GM18858 (cell line): Measurements from ENCODE around the gene RANBP3.
"Not testable (repeated sequence)": the region's sequence is repeated elsewhere in the genome, so short reads cannot be mapped to it uniquely, and the experiment has no call there.

ENCODE experiments used
- ATAC-seq: cut with Tn5 transposase; IDR thresholded peaks from one replicate; pipeline ENCODE4 v1.9.1; 2021; ENCODE audit not compliant: unreplicated experiment

Gene RANBP3, protein sequence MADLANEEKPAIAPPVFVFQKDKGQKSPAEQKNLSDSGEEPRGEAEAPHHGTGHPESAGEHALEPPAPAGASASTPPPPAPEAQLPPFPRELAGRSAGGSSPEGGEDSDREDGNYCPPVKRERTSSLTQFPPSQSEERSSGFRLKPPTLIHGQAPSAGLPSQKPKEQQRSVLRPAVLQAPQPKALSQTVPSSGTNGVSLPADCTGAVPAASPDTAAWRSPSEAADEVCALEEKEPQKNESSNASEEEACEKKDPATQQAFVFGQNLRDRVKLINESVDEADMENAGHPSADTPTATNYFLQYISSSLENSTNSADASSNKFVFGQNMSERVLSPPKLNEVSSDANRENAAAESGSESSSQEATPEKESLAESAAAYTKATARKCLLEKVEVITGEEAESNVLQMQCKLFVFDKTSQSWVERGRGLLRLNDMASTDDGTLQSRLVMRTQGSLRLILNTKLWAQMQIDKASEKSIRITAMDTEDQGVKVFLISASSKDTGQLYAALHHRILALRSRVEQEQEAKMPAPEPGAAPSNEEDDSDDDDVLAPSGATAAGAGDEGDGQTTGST

GRCh38 chr19:5977785-5978605 lies at the start of gene RANBP3:
TSS of gene RANBP3 (minus strand) at chr19:5978140. CDS start at chr19:5978082, 58 bp downstream.
- peak; percentile 70 for ATAC-seq

DNA sequence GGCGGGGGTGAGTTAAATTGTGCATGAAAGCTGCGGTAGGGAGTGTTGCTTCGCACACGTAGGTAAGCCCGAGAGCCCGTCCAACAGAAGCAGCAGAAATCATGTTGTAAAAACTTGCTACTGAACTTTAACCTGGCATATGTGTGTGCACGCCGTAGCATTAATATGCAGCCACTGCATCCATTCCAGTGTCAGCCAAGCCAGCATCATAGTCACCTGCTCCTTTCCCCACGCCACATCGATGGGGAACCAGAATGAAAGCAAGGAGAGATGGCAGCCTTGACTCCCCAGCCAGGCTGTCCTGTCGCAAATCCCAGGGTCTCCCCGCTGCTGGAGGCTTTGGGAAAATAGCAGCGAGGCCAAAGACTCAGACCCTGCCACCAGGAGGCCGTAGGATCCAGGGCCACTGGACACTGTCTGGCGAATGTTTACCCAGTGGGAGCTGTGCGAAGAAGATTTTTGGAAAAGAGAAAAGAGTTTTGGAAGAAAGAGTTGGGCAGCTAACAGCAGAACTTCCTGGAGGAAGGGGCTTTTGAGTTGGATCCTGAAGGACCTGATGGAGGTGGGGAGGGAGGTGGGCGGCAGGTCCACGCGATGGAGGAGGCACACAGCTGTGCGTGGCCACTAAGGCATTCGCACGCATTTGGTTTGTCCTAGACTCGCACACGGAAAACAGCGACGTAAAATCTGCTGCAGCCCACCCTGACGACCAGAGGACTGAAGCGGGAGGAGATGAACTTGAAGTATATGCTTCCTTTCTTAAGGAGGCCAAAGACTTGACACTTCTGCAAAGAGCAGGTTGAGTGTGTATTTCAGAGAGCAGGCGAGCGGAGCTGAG lies 48.7 kb upstream of the RANBP3 start:
- no peak for ATAC-seq

DNA sequence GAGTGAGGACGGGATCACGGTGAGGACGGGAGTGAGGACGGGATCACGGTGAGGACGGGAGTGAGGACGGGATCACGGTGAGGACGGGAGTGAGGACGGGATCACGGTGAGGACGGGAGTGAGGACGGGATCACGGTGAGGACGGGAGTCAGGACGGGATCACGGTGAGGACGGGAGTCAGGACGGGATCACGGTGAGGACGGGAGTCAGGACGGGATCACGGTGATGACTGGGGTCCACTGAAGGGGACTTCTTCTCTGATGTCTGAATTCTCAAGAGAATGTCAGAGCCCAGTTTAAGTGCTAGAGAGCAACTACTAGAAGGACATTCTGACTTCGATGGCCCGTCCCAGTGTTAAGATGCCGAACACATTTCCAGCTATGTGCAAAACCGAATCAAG lies 46.8 kb upstream of the RANBP3 start:
- ATAC-seq: not testable (repeated sequence)

GRCh38 chr19:6023936-6024335 lies 46.0 kb upstream of the RANBP3 start:
- ATAC-seq: no peak

GRCh38 chr19:6023085-6023682 lies 45.2 kb upstream of the RANBP3 start:
- ATAC-seq: no peak

- ATAC-seq: no peak
These were observed 44.7 kb upstream of the RANBP3 start for GRCh38 chr19:6022570-6023064.

GRCh38 chr19:6021878-6022569 lies 44.1 kb upstream of the RANBP3 start:
- no peak for ATAC-seq

DNA sequence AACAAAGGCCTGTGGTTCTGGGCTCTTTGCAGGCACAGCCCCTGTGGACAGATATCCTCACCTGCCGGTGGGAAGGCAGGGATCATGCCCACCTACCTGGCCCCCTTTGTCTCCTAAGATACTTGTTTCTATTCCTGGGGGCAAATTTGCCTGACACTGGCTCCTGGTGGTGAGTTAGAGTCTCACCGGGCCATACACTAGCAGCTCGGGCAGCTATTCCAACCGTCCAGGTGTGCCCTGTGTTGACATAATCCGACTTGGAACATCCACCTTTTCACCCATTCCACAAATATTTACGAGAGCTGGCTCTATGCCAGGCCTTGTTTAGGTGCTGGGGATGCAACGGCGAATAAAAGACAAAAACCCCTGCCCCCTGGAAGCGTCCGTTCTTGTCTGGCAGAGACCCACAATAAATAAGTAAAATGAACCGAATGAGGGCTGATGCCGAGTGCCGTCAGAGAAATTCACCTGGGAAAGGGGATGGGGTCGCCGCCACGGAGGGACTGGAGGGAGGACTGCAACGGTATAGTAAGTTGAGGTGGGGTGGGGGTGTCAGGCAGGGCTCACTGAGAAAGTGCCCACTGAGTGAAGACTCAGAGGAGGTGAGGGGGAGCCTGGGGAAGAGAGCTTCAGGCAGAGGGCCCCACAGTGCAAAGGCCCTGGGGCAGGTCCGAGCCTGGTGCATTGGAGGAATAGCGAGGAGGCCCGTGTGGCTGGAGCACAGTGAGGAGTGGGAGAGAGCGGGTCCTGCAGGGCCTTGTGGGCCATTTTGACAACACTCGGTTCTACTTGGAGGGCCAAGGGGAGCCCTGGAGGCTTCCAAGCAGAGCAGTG lies 43.2 kb upstream of the RANBP3 start:
- ATAC-seq: no peak

DNA sequence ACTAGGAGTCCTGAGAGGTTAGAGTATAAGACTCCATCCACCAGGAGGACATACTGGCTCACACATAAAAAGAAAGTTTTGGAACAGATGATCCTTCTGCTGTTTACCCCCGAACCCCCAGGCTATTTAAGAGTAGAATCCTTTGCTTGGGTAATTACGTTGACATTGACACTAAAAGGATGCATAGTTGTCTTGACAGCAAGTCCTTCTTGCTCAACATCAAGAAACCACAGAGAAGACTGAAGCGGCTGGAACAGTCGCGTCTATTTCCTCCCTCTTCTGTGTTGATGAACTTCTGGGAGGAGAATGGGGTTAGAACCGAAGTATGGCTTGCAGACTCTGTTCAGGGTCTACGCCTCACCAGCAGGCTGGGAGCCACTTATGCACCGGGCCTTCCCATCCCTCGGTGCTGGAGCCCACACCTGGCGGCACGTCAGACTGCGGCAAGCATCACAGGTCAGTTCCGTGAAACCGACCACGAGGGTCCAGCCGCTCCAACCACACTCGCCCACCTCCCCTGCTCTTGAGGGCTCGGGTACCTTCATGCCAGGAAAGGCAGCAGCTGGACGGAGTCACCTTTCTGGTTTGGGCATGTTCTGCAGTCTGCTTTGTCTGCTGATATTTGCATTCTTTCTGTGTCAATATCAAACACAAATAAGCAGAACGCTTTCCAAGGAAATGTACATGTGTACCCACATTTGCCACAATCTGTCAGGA lies 42.4 kb upstream of the RANBP3 start:
- no peak for ATAC-seq

DNA sequence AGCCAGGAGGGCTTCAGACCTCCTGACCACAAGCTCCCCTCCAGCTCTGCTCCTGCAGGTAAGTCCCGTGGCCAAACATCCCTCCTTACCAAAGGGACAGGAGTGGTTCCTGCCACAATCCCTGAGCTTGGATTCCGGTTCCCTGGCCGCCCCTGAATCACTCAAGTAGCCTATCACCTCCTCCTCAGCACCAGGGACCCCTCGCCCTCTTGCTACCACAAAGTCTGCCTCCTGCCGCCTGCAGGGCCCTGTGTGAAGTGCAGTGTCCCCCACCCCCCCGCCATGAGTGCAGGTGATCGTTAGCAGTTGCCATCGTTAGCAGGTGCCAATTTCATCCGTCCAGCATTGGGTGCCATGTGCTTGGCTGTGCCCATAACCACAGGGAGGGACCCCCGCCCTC lies 40.8 kb upstream of the RANBP3 start:
- ATAC-seq: no peak

DNA sequence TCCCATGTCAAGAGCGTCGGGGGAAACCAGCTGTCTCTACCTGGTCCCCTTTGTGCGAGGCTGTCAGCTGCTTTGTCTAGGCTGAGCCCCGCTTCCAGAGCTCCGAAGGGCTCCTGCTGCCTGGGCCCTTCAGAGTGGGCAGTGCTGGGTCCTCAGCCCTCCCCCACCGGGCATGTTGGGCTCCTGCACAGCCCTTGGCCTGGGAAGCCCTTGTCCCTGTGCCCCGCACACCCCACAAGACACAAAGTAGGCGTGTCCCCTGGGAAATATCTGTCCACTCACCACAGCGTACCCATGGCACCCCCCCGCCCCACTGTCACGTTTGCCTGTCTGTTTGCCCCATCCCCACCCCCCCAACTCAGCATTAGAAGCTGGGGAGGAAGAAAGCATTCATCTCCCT lies 39.6 kb upstream of the RANBP3 start:
- no peak for ATAC-seq

GRCh38 chr19:6015841-6016545 lies 38.1 kb upstream of the RANBP3 start:
- no peak for ATAC-seq

DNA sequence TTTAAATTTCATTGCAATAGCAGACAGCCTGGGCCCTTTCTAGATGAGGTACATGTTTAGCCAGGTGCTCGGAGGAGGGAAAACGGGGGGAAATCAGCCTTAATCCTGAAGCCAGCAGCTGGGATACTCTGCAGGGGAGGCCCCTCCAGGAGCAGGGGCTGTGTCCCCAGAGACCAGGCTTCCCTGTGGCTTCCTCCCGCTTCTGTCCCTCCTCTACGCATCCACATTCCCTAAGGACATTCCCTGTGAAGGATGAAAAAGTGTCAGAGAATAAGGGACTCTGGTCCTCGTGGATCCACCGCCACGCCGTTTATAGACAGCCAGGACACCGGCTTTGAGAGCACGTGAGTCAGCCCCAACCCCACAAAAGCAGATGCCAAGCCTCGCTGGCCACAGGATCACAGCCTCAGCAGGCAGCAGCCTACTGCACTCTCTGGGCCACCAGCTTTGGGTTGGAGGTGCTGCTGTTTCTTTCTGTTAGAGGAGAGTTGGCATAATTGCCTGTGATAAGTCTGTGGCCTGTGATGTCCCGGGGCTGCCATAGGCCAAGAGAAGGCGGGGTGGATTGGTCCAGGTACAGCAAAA lies 36.7 kb upstream of the RANBP3 start:
- ATAC-seq: no peak

- ATAC-seq: no peak
These were observed 34.7 kb upstream of the RANBP3 start for GRCh38 chr19:6012426-6013170.

- no peak for ATAC-seq
These were observed 33.9 kb upstream of the RANBP3 start for GRCh38 chr19:6011794-6012193.

DNA sequence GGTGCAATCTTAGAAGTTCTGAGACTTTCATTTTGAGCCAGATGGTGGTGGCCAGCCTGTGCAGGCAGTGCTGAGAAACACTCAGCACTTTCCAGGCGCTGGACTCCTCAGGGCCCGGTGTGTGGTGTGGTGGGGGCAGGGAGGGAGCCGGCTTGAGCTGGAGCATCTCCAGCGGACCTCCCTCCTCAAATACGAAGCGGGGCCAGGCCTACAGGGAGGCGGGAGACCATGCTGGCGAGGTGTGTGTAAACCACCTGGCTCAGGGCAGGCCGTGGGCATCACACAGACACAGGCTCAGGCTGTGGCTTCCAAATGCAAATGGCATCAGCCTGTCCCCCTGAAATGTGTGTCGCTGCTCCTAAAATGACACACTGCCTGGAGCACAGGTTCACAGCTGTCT lies 33.3 kb upstream of the RANBP3 start:
- ATAC-seq: no peak

DNA sequence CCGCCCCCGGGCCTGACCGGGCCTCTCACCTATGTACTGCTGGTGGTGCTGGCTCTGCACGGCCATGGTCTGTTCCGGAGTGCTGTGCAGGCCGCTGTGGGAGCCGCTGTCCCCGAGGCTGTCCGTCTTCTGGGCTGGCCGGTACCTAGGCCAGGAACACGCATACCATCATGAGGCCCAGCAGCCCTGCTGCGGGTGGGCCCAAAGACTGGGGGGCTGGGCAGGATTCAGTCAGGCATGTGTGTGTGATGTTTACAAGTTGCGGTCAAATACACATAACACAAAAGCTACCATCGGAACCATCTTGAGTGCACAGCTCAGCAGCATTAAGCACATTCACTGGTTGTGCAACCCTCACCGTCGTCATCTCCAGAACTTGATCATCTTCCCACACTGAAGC lies 32.2 kb upstream of the RANBP3 start:
- ATAC-seq: no peak
